Choroid plexus epithelial cell (primary cell): ENCODE measurements around the gene PSMD5.

Experiments
- DNase-seq: peaks from one replicate; pipeline ENCODE4 v3.0.0-alpha.2; 2010; ENCODE audit warnings: low read depth
- H3K4me3 ChIP-seq: 2 replicates; pipeline ENCODE4 v1.5.1; 2011; ENCODE audit warnings: low read depth, mild to moderate bottlenecking, control low read depth, low read length, moderate library complexity
- CTCF ChIP-seq: conservative IDR thresholded peaks from 2 replicates; pipeline ENCODE4 v1.5.1; 2011; ENCODE audit warnings: low read depth, mild to moderate bottlenecking, control low read depth, inconsistent platforms, low read length, moderate library complexity

PSMD5 gene

GRCh38 chr9:120868676-120869359, 26.1 kb upstream of the PSMD5 start:
- TF ChIP-seq CTCF: peak; percentile 65
- peak; percentile 98 for DNase-seq
- H3K4me3 ChIP-seq: peak overlapping the region; percentile 68

GRCh38 chr9:120868339-120868675, 25.6 kb upstream of the PSMD5 start:
- no peak for TF ChIP-seq CTCF
- peak overlapping the region; percentile 53 for H3K4me3 ChIP-seq
- peak; percentile 92 for DNase-seq

- TF ChIP-seq CTCF: no peak
- H3K4me3 ChIP-seq: no peak overlapping the region
- no peak for DNase-seq
Observed at GRCh38 chr9:120867676-120868338, 25.1 kb upstream of the PSMD5 start.

- TF ChIP-seq CTCF: no peak
- no peak overlapping the region for H3K4me3 ChIP-seq
- no peak for DNase-seq
Observed at GRCh38 chr9:120866651-120867050, 23.9 kb upstream of the PSMD5 start.

GRCh38 chr9:120865809-120866208, 23.1 kb upstream of the PSMD5 start:
- no peak overlapping the region for H3K4me3 ChIP-seq
- no peak for TF ChIP-seq CTCF
- no peak for DNase-seq

GRCh38 chr9:120865176-120865575, 22.5 kb upstream of the PSMD5 start:
- DNase-seq: no peak
- no peak overlapping the region for H3K4me3 ChIP-seq
- no peak for TF ChIP-seq CTCF

- TF ChIP-seq CTCF: no peak
- no peak for DNase-seq
- no peak overlapping the region for H3K4me3 ChIP-seq
Observed at GRCh38 chr9:120864719-120865118, 22.0 kb upstream of the PSMD5 start.
